ENCODE data around the gene POLD2. TPM values are rescaled to one million over a fixed set of nuclear protein-coding genes. Genes with fewer than 3 reads are reported as not detected.

The POLD2 gene
- total and polyA plus RNA-seq, 8 donors: 68.3 to 116 (median 111) TPM

DNA sequence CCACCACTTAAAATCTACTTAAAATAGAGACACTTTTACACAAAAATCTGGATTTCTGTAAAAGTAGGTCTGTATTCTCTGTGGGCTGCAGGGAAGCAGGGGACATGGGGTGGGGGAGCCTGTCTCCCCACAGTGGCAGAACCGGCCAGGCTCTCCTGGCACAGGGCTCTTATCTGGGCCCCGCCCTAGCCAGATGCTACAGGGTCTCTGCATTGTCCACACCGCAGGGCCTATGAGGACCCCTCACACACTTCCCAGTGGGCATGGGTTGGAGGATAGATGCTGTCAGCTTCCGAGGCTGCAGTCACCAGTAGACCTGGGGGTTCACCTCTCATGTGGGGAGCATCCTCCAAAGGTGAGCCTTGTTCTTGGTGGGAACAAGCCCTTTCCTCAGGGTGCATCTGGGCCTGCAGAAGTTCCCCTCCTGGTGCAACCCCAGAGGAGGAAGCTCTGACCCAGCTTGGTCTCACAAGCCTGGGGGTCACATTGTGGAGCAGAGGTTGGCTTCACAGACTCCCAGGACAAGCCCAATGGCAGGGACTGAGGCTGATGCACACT is 33.2 kb upstream of the POLD2 start:
- ATAC-seq (no peak), DNase-seq (no peak)
- no peaks in the 10 kb centered on the region for H3K9me3 ChIP-seq
- intact Hi-C loops (cut with DNase I): no loop called here
- H3K36me3 ChIP-seq: no peaks in the 10 kb centered on the region
- no peak overlapping the region for H3K4me3 ChIP-seq
- H3K4me1 ChIP-seq: no peaks in the 10 kb centered on the region
- TF ChIP-seq, protein P1, sequence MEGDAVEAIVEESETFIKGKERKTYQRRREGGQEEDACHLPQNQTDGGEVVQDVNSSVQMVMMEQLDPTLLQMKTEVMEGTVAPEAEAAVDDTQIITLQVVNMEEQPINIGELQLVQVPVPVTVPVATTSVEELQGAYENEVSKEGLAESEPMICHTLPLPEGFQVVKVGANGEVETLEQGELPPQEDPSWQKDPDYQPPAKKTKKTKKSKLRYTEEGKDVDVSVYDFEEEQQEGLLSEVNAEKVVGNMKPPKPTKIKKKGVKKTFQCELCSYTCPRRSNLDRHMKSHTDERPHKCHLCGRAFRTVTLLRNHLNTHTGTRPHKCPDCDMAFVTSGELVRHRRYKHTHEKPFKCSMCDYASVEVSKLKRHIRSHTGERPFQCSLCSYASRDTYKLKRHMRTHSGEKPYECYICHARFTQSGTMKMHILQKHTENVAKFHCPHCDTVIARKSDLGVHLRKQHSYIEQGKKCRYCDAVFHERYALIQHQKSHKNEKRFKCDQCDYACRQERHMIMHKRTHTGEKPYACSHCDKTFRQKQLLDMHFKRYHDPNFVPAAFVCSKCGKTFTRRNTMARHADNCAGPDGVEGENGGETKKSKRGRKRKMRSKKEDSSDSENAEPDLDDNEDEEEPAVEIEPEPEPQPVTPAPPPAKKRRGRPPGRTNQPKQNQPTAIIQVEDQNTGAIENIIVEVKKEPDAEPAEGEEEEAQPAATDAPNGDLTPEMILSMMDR (IDR thresholded peaks at IDR 0.05): no peak
- H3K27me3 ChIP-seq: no peaks in the 10 kb centered on the region
- no peak overlapping the region for H3K27ac ChIP-seq

DNA sequence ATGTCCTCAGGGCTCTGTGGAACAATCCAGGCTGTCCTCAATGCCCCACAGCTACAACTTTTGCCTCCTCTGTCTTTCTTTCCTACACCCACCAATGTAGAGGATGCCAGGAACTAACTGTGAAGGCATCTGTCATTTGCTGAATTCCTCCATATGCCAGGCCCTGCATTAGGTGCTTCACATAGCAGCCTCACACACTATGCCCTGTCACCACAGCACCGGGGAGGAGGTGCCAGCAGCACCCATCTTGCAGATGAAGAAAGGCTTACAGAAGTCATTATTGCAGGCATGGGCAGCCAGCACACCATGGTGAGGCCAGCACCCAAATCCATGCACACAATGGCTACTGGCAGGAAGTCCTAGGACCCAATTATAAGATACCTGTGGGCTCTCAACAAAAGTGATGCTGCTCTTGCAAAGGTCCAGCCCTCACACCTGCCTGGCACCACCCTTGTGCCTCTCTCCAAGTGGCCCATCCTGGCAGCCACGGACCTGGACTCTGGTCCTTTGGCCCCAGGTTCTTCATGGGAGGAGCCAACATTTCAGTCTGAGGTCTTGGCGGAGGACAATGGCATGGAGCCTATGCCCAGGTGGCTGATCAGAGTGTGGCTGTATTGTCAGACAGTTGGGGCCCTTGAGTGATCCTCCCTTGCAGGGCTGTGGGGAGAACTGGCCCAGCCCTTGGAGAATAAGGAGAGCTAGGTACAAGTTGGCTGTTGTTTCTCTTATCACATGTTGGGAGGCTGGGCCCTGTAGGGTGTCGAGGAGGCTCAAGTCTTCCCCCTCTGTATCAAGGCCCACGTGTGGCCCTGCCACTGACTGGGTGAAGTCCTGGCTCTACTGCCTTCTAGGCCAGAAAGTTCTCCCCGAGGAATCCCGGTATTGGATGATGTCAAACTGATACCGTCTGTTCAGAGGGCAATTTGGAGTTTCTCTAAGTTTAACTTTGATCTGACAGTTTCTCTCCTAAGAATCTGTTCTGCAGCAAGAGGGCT is 32.1 kb upstream of the POLD2 start:
- no peak overlapping the region for H3K4me3 ChIP-seq
- DNase-seq (no peak), ATAC-seq (no peak)
- no peaks in the 10 kb centered on the region for H3K27me3 ChIP-seq
- H3K36me3 ChIP-seq: no peaks in the 10 kb centered on the region
- TF ChIP-seq, protein P1 (IDR thresholded peaks at IDR 0.05): no peak
- H3K4me1 ChIP-seq: no peaks in the 10 kb centered on the region
- no peaks in the 10 kb centered on the region for H3K9me3 ChIP-seq
- intact Hi-C loops (cut with DNase I): no loop called here
- H3K27ac ChIP-seq: no peak overlapping the region

DNA sequence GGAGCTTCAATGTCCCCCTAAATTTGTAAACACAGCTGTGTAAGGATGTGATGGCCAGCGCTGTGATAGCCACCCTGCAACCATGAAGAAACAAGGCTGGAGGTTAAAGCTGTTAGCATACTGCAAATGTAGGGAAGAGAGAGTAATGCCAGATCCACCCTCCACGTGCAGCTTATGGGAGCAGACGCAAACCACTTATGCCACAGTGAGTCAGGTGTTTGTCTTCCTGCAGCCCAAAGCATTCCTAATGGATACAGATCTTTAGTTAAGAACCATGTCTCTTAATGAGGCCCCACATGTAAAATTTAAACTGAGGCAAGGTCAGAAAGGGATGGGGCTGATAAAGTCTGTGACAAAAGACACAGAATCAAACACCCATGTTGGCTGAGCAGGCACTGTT is 31.4 kb upstream of the POLD2 start:
- no peaks in the 10 kb centered on the region for H3K9me3 ChIP-seq
- DNase-seq (no peak), ATAC-seq (no peak)
- TF ChIP-seq, protein P1 (IDR thresholded peaks at IDR 0.05): no peak
- no peak overlapping the region for H3K4me3 ChIP-seq
- no peaks in the 10 kb centered on the region for H3K36me3 ChIP-seq
- H3K27ac ChIP-seq: no peak overlapping the region
- no peaks in the 10 kb centered on the region for H3K27me3 ChIP-seq
- no peaks in the 10 kb centered on the region for H3K4me1 ChIP-seq
- intact Hi-C loops (cut with DNase I): no loop called here

DNA sequence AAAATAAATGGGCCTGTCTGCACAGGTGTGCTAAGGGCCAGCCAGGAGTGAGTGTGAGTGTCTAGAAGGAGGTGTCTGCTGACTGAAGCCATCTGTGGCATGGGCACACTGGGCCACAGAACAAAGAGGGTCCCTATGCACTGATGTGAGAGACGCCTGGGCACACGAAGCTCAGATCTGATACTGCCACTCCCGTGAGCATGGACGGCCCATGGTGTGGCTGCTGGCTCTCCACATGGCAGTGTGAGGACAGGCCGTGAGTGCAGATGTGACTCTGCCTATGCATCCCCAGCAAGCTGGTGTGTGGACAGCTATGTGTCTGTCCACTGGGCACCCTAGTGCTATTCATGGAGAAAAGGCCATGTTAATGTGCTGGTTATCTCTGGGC is 30.6 kb upstream of the POLD2 start:
- no peak overlapping the region for H3K4me3 ChIP-seq
- H3K9me3 ChIP-seq: no peaks in the 10 kb centered on the region
- no peak overlapping the region for H3K27ac ChIP-seq
- H3K4me1 ChIP-seq: no peaks in the 10 kb centered on the region
- intact Hi-C loops (cut with DNase I): no loop called here
- ATAC-seq: no peak
- no peak for DNase-seq
- H3K27me3 ChIP-seq: peaks cover 0 to 2% of the 10 kb centered on the region in 2 donors
- H3K36me3 ChIP-seq: no peaks in the 10 kb centered on the region
- TF ChIP-seq, protein P1 (IDR thresholded peaks at IDR 0.05): no peak

All from left lung (tissue), 10 donors.